K562 (cell line): Measurements from ENCODE around the gene VCAN. TPM values are rescaled to one million over a fixed set of nuclear protein-coding genes. Genes with fewer than 3 reads are reported as not detected.

ENCODE experiments used
- ATAC-seq: fragments of 200-7000 bp; cut with Tn5 transposase; 3 replicates; pipeline ENCODE4 v1.9.1; 2020; ENCODE audit warnings: moderate library complexity
- BruUV-seq: library from RNA; stranded (reverse); fragments of 400-500 nt; replicated peaks from 2 replicates; lab custom pipeline; 2021; lab: Mats Ljungman, UMichigan
- CTCF ChIA-PET: fragments of 300-600 bp; formaldehyde crosslinking; extraction: SDS; loops from one replicate; lab custom pipeline; 2021; ENCODE audit warnings: low intra/inter-chr PET ratio; lab: Yijun Ruan, JAX
- POLR2A ChIA-PET: fragments of 300-600, 350-650 bp; sonication (Branson Sonifier 250); formaldehyde crosslinking; extraction: SDS; loops from one replicate; lab custom pipeline; 2021; ENCODE audit warnings: antibody characterized with exemption, inconsistent platforms; lab: Yijun Ruan, JAX
- DNase-seq, 4 experiments: peaks; one replicate each; pipeline versions ENCODE4 v3.0.0 to v3.0.0-alpha.2; 2011 to 2018; ENCODE audit warnings: low spot score in 3 of 4, mixed read lengths in 3 of 4; ENCODE audit errors: extremely low read depth in 1 of 4
- FAIRE-seq: peaks from 2 replicates; lab custom pipeline; 2011; peaks lifted over from hg19 to GRCh38; lab: Jason Lieb, UNC
- H2AFZ ChIP-seq: 2 replicates; pipeline ENCODE4 v1.6.0; 2011; ENCODE audit warnings: low read depth, low read length, control low read depth, inconsistent platforms
- H3K27ac ChIP-seq: fragments of 200-600 bp; 3 replicates; pipeline ENCODE4 v1.8.0; 2011; ENCODE audit warnings: low read depth, mild to moderate bottlenecking, control low read depth, inconsistent platforms, low read length, moderate library complexity, mixed read lengths; ENCODE audit errors: extremely low read depth
- H3K27me3 ChIP-seq, 2 experiments: fragments of 300-600 bp in 1 of 2; 2 replicates in 1 of 2; 3 replicates in 1 of 2; pipeline versions ENCODE4 v1.6.0 to v1.8.0; 2011; ENCODE audit warnings: inconsistent platforms in 2 of 2, low read length in 2 of 2, mild to moderate bottlenecking in 1 of 2, mixed read lengths in 1 of 2, moderate library complexity in 1 of 2; ENCODE audit not compliant: control insufficient read depth in 2 of 2, insufficient read depth in 2 of 2
- H3K36me3 ChIP-seq: fragments of 300-600 bp; 3 replicates; pipeline ENCODE4 v1.8.0; 2011; ENCODE audit warnings: mild to moderate bottlenecking, low read length, inconsistent platforms; ENCODE audit not compliant: control insufficient read depth, insufficient read depth
- H3K4me1 ChIP-seq, 2 experiments: fragments of 200-600 bp in 1 of 2; replicated peaks in 1 of 2; 2 replicates in 1 of 2; 3 replicates in 1 of 2; pipeline versions ENCODE4 v1.5.1 to v1.8.0; 2011; ENCODE audit warnings: inconsistent platforms in 2 of 2, low read length in 2 of 2, mild to moderate bottlenecking in 1 of 2, mixed read lengths in 1 of 2, moderate library complexity in 1 of 2; ENCODE audit not compliant: control insufficient read depth in 2 of 2, insufficient read depth in 2 of 2
- H3K4me2 ChIP-seq: 2 replicates; pipeline ENCODE4 v1.6.1; 2011; ENCODE audit warnings: low read length, control low read depth, inconsistent platforms, mixed read lengths; ENCODE audit not compliant: insufficient read depth
- H3K4me3 ChIP-seq: fragments of 200-600 bp; sonication (generic), shearing (Covaris generic); 2 replicates; pipeline ENCODE4 v1.5.1; 2016; ENCODE audit warnings: control low read depth, inconsistent platforms
- H3K79me2 ChIP-seq: fragments of 200-600 bp; 3 replicates; pipeline ENCODE4 v1.8.0; 2011; ENCODE audit warnings: low read length, inconsistent platforms; ENCODE audit not compliant: control insufficient read depth, insufficient read depth
- H3K9ac ChIP-seq, 2 experiments: 2 replicates each; pipeline versions ENCODE4 v1.6.0 to v1.6.1; 2011; ENCODE audit warnings: low read depth in 2 of 2, low read length in 2 of 2, control low read depth in 1 of 2, inconsistent platforms in 1 of 2, mild to moderate bottlenecking in 1 of 2, mixed read lengths in 1 of 2; ENCODE audit not compliant: insufficient read depth in 1 of 2
- H3K9me1 ChIP-seq: one replicate; pipeline ENCODE4 v1.6.0; 2011; ENCODE audit warnings: inconsistent platforms, mild to moderate bottlenecking, low read length, moderate library complexity; ENCODE audit not compliant: control insufficient read depth, insufficient read depth
- H3K9me3 ChIP-seq: replicated peaks from 2 replicates; pipeline ENCODE4 v1.5.1; 2011; ENCODE audit warnings: low read depth, low read length, inconsistent platforms; ENCODE audit not compliant: control insufficient read depth, insufficient read depth
- H4K20me1 ChIP-seq: replicated peaks from 2 replicates; pipeline ENCODE4 v1.6.1; 2011; ENCODE audit warnings: low read length, inconsistent platforms, mixed read lengths; ENCODE audit not compliant: control insufficient read depth, insufficient read depth
- BRF1 ChIP-seq: IDR thresholded peaks from 3 replicates; pipeline ENCODE4 v1.6.1; 2011; ENCODE audit warnings: borderline replicate concordance, mild to moderate bottlenecking; ENCODE audit not compliant: insufficient read length; ENCODE audit errors: extremely low read depth
- SNIP1 ChIP-seq: fragments of 450-650 bp; IDR thresholded peaks from 2 replicates; pipeline ENCODE4 v1.7.1; 2017; ENCODE audit warnings: low read depth, mild to moderate bottlenecking
- ZFP30 ChIP-seq: fragments of 250-450 bp; sonication (Bioruptor Pico); IDR thresholded peaks from 2 replicates; pipeline ENCODE4 v1.8.0; 2022; ENCODE audit warnings: moderate library complexity, mild to moderate bottlenecking, inconsistent platforms, borderline replicate concordance
- ZNF121 ChIP-seq: sonication (generic); formaldehyde crosslinking; conservative IDR thresholded peaks from 2 replicates; pipeline ENCODE4 v1.8.0; 2022; ENCODE audit warnings: missing genetic modification reagents
- WGBS: fragments of 100-300 bp; shearing (Covaris generic); methylation state at CpG from one replicate; pipeline ENCODE4 v1.1.6; 2016; ENCODE audit warnings: low coverage, mixed read lengths; ENCODE audit not compliant: insufficient coverage; ENCODE audit errors: missing lambda C conversion rate; 5-methylcytosine and 5-hydroxymethylcytosine counted together
- in situ Hi-C: fragments of 300-500 bp; cut with MboI; formaldehyde crosslinking; loops from 4 replicates; pipeline ENCODE4 v1.15.0; 2018; ENCODE audit warnings: inconsistent platforms, mixed read lengths
- intact Hi-C: fragments of 100-400 bp; cut with micrococcal nuclease; formaldehyde crosslinking; loops from 2 replicates; pipeline ENCODE4 v1.14.2; 2022
- polyA plus RNA-seq, 8 experiments: library from polyadenylated mRNA; depleted of rRNA in 4 of 8; stranded (reverse) in 5 of 8; unstranded in 3 of 8; fragments of >200 nt; fragmentation: Nextera tagmentation in 2 of 8; fragmentation: Illumina TruSeq in 1 of 8; extraction: Ambion mirVana in 2 of 8; extraction: Trizol in 1 of 8; gene quantifications; 2 replicates each; pipeline versions ENCODE4 v1.2.1 to v1.2.3, GENCODE V29; 2011 to 2014; ENCODE audit warnings: inconsistent platforms in 1 of 8, missing spikeins in 1 of 8
- total RNA-seq, 7 experiments: library from RNA; depleted of rRNA in 6 of 7; stranded (reverse); fragments of >200 nt in 6 of 7; fragmentation: Illumina TruSeq in 2 of 7; extraction: Trizol in 2 of 7; gene quantifications; 2 replicates each; pipeline versions ENCODE4 v1.2.1 to v1.2.3, GENCODE V29; 2011 to 2021; ENCODE audit warnings: low replicate concordance in 1 of 7
- TF ChIP-seq, protein P1 (sequence below), 2 experiments: IDR thresholded peaks; 2 replicates each; pipeline ENCODE4 v1.6.1; 2012; ENCODE audit warnings: improper control_type of control experiment in 2 of 2, low read depth in 2 of 2, low read length in 2 of 2, borderline replicate concordance in 1 of 2
- TF ChIP-seq, protein P2 (sequence below): sonication (generic); formaldehyde crosslinking; IDR thresholded peaks from 2 replicates; pipeline ENCODE4 v1.8.1; 2023; ENCODE audit warnings: missing genetic modification reagents, mild to moderate bottlenecking, borderline replicate concordance

VCAN gene
- total and polyA plus RNA-seq, 9 of the 15 experiments (the other 6 are each of a cell fraction or from before 2014, with no cell fraction given): 0.01 to 0.33 (median 0.05) TPM

DNA sequence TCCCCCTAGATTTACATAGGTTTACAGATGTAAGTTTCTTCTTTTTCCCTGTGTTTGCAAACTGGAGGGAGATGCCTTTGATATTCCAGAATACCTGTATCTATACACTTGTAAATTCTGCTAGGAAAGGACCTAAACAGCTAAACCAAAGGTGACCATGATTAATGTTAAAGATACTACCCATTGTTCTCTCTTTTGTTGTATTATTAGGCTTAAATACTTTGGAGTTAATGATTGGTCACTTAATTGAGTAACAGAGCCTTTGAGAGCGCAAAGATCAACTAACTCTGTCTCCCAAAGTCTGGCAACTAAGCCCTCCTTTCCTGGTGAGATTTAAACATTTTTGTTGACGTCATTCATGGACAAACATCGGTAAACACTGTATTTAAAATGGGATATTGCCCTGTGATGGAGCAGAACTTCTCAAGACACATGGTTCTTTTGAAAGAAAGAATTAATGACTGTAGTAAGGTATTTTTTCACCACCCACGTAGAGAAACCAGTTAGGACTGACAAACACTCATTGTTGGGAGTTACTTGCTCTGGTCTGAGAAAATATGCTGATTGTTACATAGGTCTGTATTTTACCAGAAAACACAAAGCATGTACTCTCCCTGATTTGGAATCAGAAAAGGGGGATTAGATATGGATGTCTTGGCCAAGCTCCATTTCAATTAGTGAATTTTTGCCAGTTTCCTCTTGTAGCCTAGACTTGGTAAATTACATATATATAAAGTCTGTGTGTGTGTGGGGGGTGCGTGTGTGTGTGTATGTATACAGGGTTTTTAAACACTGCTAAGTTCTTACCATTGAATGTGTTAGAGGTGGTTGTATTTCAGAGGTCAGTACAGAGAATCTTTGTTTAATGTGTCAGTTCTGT lies 4.6 kb downstream of the VCAN start:
- H3K4me1 ChIP-seq: peaks cover 5 to 36% of the 10 kb centered on the region in 2 experiments; a peak in 3 of 5 replicates
- POLR2A ChIA-PET: interaction anchor here (0.6 kb wide), 1 partner anchor 697 kb away, joined by 3 read pairs; no protein-coding TSS in a partner anchor
- H3K9me1 ChIP-seq: no peaks in the 10 kb centered on the region
- H3K27ac ChIP-seq: no peak overlapping the region
- CTCF ChIA-PET: no interaction called here
- BruUV-seq: no TSS peak
- no peak for ATAC-seq
- no peaks in the 10 kb centered on the region for H3K9me3 ChIP-seq
- no peak overlapping the region for H2AFZ ChIP-seq
- no peaks in the 10 kb centered on the region for H4K20me1 ChIP-seq
- no peak overlapping the region for H3K9ac ChIP-seq
- intact Hi-C loops: no loop called here
- H3K27me3 ChIP-seq: peaks cover 5 to 20% of the 10 kb centered on the region in 2 experiments; a peak in 4 of 5 replicates
- no peak overlapping the region for H3K4me3 ChIP-seq
- in situ Hi-C loops: loop anchor here (10.0 kb wide), 1 partner anchor 1121 kb away; no protein-coding TSS in a partner anchor
- FAIRE-seq: no peak
- H3K4me2 ChIP-seq: no peak overlapping the region
- WGBS: 12% methylated on average over 5 of the region's 5 CpGs
- TF ChIP-seq, protein P1, sequence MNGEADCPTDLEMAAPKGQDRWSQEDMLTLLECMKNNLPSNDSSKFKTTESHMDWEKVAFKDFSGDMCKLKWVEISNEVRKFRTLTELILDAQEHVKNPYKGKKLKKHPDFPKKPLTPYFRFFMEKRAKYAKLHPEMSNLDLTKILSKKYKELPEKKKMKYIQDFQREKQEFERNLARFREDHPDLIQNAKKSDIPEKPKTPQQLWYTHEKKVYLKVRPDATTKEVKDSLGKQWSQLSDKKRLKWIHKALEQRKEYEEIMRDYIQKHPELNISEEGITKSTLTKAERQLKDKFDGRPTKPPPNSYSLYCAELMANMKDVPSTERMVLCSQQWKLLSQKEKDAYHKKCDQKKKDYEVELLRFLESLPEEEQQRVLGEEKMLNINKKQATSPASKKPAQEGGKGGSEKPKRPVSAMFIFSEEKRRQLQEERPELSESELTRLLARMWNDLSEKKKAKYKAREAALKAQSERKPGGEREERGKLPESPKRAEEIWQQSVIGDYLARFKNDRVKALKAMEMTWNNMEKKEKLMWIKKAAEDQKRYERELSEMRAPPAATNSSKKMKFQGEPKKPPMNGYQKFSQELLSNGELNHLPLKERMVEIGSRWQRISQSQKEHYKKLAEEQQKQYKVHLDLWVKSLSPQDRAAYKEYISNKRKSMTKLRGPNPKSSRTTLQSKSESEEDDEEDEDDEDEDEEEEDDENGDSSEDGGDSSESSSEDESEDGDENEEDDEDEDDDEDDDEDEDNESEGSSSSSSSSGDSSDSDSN (IDR thresholded peaks at IDR 0.05; ENCODE audit: borderline replicate concordance in 1 of 2, low read depth in 2 of 2, low read length in 2 of 2): no peak
- TF ChIP-seq ZFP30 (CRISPR knock-in tag) (no peak), BRF1 (no peak), SNIP1 (no peak), ZNF121 (CRISPR knock-in tag) (no peak)
- TF ChIP-seq, protein P2, sequence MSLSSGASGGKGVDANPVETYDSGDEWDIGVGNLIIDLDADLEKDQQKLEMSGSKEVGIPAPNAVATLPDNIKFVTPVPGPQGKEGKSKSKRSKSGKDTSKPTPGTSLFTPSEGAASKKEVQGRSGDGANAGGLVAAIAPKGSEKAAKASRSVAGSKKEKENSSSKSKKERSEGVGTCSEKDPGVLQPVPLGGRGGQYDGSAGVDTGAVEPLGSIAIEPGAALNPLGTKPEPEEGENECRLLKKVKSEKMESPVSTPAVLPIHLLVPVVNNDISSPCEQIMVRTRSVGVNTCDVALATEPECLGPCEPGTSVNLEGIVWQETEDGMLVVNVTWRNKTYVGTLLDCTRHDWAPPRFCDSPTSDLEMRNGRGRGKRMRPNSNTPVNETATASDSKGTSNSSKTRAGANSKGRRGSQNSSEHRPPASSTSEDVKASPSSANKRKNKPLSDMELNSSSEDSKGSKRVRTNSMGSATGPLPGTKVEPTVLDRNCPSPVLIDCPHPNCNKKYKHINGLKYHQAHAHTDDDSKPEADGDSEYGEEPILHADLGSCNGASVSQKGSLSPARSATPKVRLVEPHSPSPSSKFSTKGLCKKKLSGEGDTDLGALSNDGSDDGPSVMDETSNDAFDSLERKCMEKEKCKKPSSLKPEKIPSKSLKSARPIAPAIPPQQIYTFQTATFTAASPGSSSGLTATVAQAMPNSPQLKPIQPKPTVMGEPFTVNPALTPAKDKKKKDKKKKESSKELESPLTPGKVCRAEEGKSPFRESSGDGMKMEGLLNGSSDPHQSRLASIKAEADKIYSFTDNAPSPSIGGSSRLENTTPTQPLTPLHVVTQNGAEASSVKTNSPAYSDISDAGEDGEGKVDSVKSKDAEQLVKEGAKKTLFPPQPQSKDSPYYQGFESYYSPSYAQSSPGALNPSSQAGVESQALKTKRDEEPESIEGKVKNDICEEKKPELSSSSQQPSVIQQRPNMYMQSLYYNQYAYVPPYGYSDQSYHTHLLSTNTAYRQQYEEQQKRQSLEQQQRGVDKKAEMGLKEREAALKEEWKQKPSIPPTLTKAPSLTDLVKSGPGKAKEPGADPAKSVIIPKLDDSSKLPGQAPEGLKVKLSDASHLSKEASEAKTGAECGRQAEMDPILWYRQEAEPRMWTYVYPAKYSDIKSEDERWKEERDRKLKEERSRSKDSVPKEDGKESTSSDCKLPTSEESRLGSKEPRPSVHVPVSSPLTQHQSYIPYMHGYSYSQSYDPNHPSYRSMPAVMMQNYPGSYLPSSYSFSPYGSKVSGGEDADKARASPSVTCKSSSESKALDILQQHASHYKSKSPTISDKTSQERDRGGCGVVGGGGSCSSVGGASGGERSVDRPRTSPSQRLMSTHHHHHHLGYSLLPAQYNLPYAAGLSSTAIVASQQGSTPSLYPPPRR: no peak
- no peaks in the 10 kb centered on the region for H3K79me2 ChIP-seq
- H3K36me3 ChIP-seq: no peaks in the 10 kb centered on the region
- no peak for DNase-seq
